ENCODE results near the gene TSSK2. TPM values are rescaled to one million over a fixed set of nuclear protein-coding genes. Genes with fewer than 3 reads are reported as not detected.
A peak's percentile ranks its signal among the peaks of the same experiment; 100 is the strongest.

Gene TSSK2
- total RNA-seq, 4 donors from 2014 or later = not detected

GRCh38 chr22:19103880-19104821 lies 27.0 kb upstream of the TSSK2 start:
- intact Hi-C loops (cut with DNase I; ENCODE audit: low total_unique reads) = no loop called here
- no peak for TF ChIP-seq POLR2A (IDR thresholded peaks at IDR 0.05)
- TF ChIP-seq CTCF (IDR thresholded peaks at IDR 0.05) = no peak
- WGBS, 2 donors = 50 to 56% methylated on average over 5 of the region's 5 CpGs

GRCh38 chr22:19105456-19105855 lies 25.7 kb upstream of the TSSK2 start:
- no peak for DNase-seq (ENCODE audit: low spot score in 2 of 2)
- intact Hi-C loops (cut with DNase I; ENCODE audit: low total_unique reads) = no loop called here
- no peak overlapping the region for H3K4me3 ChIP-seq (ENCODE audit: low read depth, poor library complexity, severe bottlenecking)
- no peak for TF ChIP-seq POLR2A (IDR thresholded peaks at IDR 0.05)
- no peak for TF ChIP-seq CTCF (IDR thresholded peaks at IDR 0.05)
- 89 to 97% methylated on average over 8 of the region's 8 CpGs for WGBS, 2 donors

More at GRCh38 chr22:19103880-19104821, 27.0 kb upstream of the TSSK2 start:
- no peak for DNase-seq (ENCODE audit: low spot score in 2 of 2)
- H3K4me3 ChIP-seq (ENCODE audit: low read depth, poor library complexity, severe bottlenecking) = no peak overlapping the region

DNA sequence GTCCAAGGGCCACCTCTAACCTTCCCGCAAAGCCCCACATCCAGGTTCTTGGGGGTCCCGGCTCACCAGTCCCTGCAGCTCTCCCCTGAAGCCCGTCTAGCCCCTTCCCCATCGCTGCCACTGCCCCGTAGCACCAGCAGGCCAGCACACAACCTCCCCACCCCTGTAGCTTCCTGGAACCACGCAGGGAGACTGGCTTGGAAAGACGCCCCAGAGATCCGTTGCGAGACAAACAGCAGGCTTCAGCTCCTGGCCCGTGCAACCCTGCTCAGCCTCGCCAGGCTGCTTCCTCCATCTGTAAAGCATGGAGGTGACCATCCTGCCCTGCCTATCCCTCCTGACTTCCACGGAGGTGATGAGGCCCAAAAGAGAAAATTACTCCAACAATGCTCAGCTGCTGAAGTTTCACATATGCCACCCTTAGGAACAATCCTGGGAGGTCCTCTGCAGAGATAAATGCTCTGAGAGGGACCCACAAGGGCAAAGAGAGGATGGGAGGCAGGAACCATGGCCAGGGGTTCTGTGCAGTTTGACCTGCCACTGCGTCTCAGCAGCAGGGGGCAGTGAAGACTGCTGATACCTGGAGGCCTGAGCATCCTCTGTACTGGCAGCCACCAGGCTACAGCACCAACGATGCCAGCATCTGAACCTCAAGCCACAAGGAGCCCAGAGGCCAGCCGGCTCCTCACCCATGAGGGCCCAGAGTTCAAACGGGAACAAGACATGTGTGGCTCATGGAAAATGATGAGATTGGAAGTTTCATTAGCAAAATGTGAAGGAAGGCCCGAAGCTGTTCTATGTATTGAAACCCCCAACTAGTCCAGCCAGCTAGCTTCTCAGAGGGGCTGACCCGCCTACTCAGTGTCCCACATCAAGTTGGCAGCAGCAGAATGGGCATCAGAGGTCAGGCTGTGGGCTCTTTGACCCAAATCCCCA lies 25.0 kb upstream of the TSSK2 start:
- intact Hi-C loops (cut with DNase I; ENCODE audit: low total_unique reads) = no loop called here
- H3K4me3 ChIP-seq (ENCODE audit: low read depth, poor library complexity, severe bottlenecking) = no peak overlapping the region
- WGBS, 2 donors = 55 to 58% methylated on average over 18 of the region's 18 CpGs
- TF ChIP-seq POLR2A (IDR thresholded peaks at IDR 0.05) (no peak), CTCF (IDR thresholded peaks at IDR 0.05) (no peak)
- DNase-seq (ENCODE audit: low spot score in 2 of 2) = peak in 1 of 2 donors; percentile 50

GRCh38 chr22:19106886-19107729 lies 24.0 kb upstream of the TSSK2 start:
- DNase-seq (ENCODE audit: low spot score in 2 of 2) = no peak
- 69% methylated on average over 3 of the region's 3 CpGs for WGBS, 2 donors
- TF ChIP-seq CTCF (IDR thresholded peaks at IDR 0.05) (no peak), POLR2A (IDR thresholded peaks at IDR 0.05) (no peak)
- intact Hi-C loops (cut with DNase I; ENCODE audit: low total_unique reads) = no loop called here
- no peak overlapping the region for H3K4me3 ChIP-seq (ENCODE audit: low read depth, poor library complexity, severe bottlenecking)

- no peak overlapping the region for H3K4me3 ChIP-seq (ENCODE audit: low read depth, poor library complexity, severe bottlenecking)
- no peak for DNase-seq (ENCODE audit: low spot score in 2 of 2)
- WGBS, 2 donors = 60 to 66% methylated on average over 8 of the region's 8 CpGs
- intact Hi-C loops (cut with DNase I; ENCODE audit: low total_unique reads) = no loop called here
- TF ChIP-seq POLR2A (IDR thresholded peaks at IDR 0.05) = no peak
Observed at GRCh38 chr22:19107730-19108074, 23.4 kb upstream of the TSSK2 start.
